IMR-90 (cell line): ENCODE results near the gene ATXN7L2. TPM values are rescaled to one million over a fixed set of nuclear protein-coding genes. Genes with fewer than 3 reads are reported as not detected.

Experiments
- ATAC-seq: fragments of 200-7000 bp; cut with Tn5 transposase; 2 replicates; pipeline ENCODE4 v1.9.1; 2020; ENCODE audit warnings: low read depth, mild to moderate bottlenecking, moderate library complexity
- BruUV-seq: library from RNA; stranded (reverse); fragments of 400-500 nt; replicated peaks from 2 replicates; lab custom pipeline; 2021; lab: Mats Ljungman, UMichigan
- CTCF ChIA-PET: fragments of 300-600 bp; formaldehyde crosslinking; extraction: SDS; loops from one replicate; lab custom pipeline; 2021; ENCODE audit warnings: antibody characterized with exemption; lab: Yijun Ruan, JAX
- POLR2A ChIA-PET: fragments of 300-600 bp; sonication (Branson Sonifier 250); formaldehyde crosslinking; loops from one replicate; lab custom pipeline; 2022; ENCODE audit warnings: antibody characterized with exemption; ENCODE audit not compliant: unreplicated experiment; lab: Charles Lee
- DNase-seq: peaks from one replicate; pipeline ENCODE4 v3.0.0; 2013
- H2AFZ ChIP-seq: replicated peaks from 2 replicates; pipeline ENCODE3; 2013; ENCODE audit warnings: low read length, mild to moderate bottlenecking; ENCODE audit not compliant: poor library complexity
- H2AK5ac ChIP-seq: 2 replicates; pipeline ENCODE4 v1.6.1; 2013; ENCODE audit warnings: low read depth, low read length, inconsistent platforms
- H2AK9ac ChIP-seq: replicated peaks from 2 replicates; pipeline ENCODE3; 2013; ENCODE audit warnings: mild to moderate bottlenecking, low read depth, low read length, moderate library complexity; ENCODE audit not compliant: poor library complexity
- H2BK120ac ChIP-seq: 2 replicates; pipeline ENCODE4 v1.6.1; 2013; ENCODE audit warnings: low read depth, low read length, inconsistent platforms
- H2BK15ac ChIP-seq: 3 replicates; pipeline ENCODE4 v1.6.1; 2013; ENCODE audit warnings: low read depth, low read length, inconsistent platforms
- H2BK20ac ChIP-seq: 2 replicates; pipeline ENCODE4 v1.6.1; 2013; ENCODE audit warnings: low read depth, mild to moderate bottlenecking, inconsistent platforms, low read length, moderate library complexity
- H2BK5ac ChIP-seq: 2 replicates; pipeline ENCODE4 v1.6.1; 2013; ENCODE audit warnings: mild to moderate bottlenecking, low read depth, low read length, inconsistent platforms; ENCODE audit not compliant: poor library complexity, severe bottlenecking
- H3K14ac ChIP-seq: replicated peaks from 2 replicates; pipeline ENCODE4 v1.6.1; 2013; ENCODE audit warnings: low read depth, low read length, inconsistent platforms
- H3K18ac ChIP-seq: 2 replicates; pipeline ENCODE4 v1.6.1; 2013; ENCODE audit warnings: low read depth, low read length, control low read depth
- H3K23ac ChIP-seq: 2 replicates; pipeline ENCODE4 v1.6.1; 2013; ENCODE audit warnings: low read depth, low read length, inconsistent platforms
- H3K27ac ChIP-seq: 2 replicates; pipeline ENCODE4 v1.5.1; 2013; ENCODE audit warnings: mild to moderate bottlenecking, control low read depth, low read length; ENCODE audit not compliant: insufficient read depth
- H3K27me3 ChIP-seq: 2 replicates; pipeline ENCODE4 v1.6.1; 2013; ENCODE audit warnings: low read length; ENCODE audit not compliant: control insufficient read depth, insufficient read depth
- H3K36me3 ChIP-seq: 2 replicates; pipeline ENCODE4 v1.6.1; 2013; ENCODE audit warnings: low read length, mixed read lengths; ENCODE audit not compliant: control insufficient read depth, insufficient read depth
- H3K4ac ChIP-seq: 2 replicates; pipeline ENCODE4 v1.6.1; 2013; ENCODE audit warnings: low read depth, low read length, inconsistent platforms
- H3K4me1 ChIP-seq: 2 replicates; pipeline ENCODE4 v1.6.1; 2013; ENCODE audit warnings: low read length, mixed read lengths; ENCODE audit not compliant: control insufficient read depth, insufficient read depth
- H3K4me2 ChIP-seq: 2 replicates; pipeline ENCODE4 v1.6.1; 2013; ENCODE audit warnings: low read depth, mild to moderate bottlenecking, control low read depth, low read length, moderate library complexity
- H3K4me3 ChIP-seq: 2 replicates; pipeline ENCODE4 v1.5.1; 2013; ENCODE audit warnings: low read depth, mild to moderate bottlenecking, control low read depth, low read length, moderate library complexity; ENCODE audit not compliant: insufficient read depth
- H3K56ac ChIP-seq: 2 replicates; pipeline ENCODE4 v1.6.1; 2013; ENCODE audit warnings: low read length, inconsistent platforms; ENCODE audit not compliant: insufficient read depth; ENCODE audit errors: extremely low read depth
- H3K79me1 ChIP-seq, 2 experiments: 2 replicates each; pipeline ENCODE4 v1.6.1; 2013; ENCODE audit warnings: low read length in 2 of 2, inconsistent platforms in 1 of 2, low read depth in 1 of 2
- H3K9ac ChIP-seq: 2 replicates; pipeline ENCODE4 v1.6.1; 2013; ENCODE audit warnings: low read depth, low read length, control low read depth
- H3K9me1 ChIP-seq: 2 replicates; pipeline ENCODE4 v1.6.1; 2013; ENCODE audit warnings: low read length, inconsistent platforms; ENCODE audit not compliant: insufficient read depth
- H3K9me3 ChIP-seq: 2 replicates; pipeline ENCODE4 v1.6.1; 2013; ENCODE audit warnings: low read length; ENCODE audit not compliant: control insufficient read depth, insufficient read depth
- H4K20me1 ChIP-seq: 2 replicates; pipeline ENCODE4 v1.6.1; 2013; ENCODE audit warnings: low read length, inconsistent platforms; ENCODE audit not compliant: insufficient read depth
- H4K5ac ChIP-seq: 2 replicates; pipeline ENCODE4 v1.6.1; 2013; ENCODE audit warnings: mild to moderate bottlenecking, low read depth, low read length, control low read depth
- H4K8ac ChIP-seq, 2 experiments: 2 replicates each; pipeline ENCODE4 v1.6.1; 2013; ENCODE audit warnings: low read depth in 2 of 2, low read length in 2 of 2, control low read depth in 1 of 2, inconsistent platforms in 1 of 2
- H4K91ac ChIP-seq: 2 replicates; pipeline ENCODE4 v1.6.1; 2013; ENCODE audit warnings: low read depth, low read length, inconsistent platforms; ENCODE audit not compliant: insufficient read depth
- BHLHE40 ChIP-seq: fragments of 150-350 bp; IDR thresholded peaks from 2 replicates; pipeline ENCODE4 v1.6.1; 2016; ENCODE audit warnings: mild to moderate bottlenecking, low read depth, low read length
- CEBPB ChIP-seq: IDR thresholded peaks from 2 replicates; pipeline ENCODE4 v1.6.1; 2012; ENCODE audit warnings: low read depth, low read length, improper control_type of control experiment
- CHD1 ChIP-seq: IDR thresholded peaks from 2 replicates; pipeline ENCODE4 v1.6.1; 2012; ENCODE audit warnings: low read depth, low read length, improper control_type of control experiment
- FOS ChIP-seq: fragments of 150-350 bp; IDR thresholded peaks from 2 replicates; pipeline ENCODE4 v1.6.1; 2016; ENCODE audit warnings: low read depth, low read length
- MAFK ChIP-seq: IDR thresholded peaks from 2 replicates; pipeline ENCODE4 v1.6.1; 2012; ENCODE audit warnings: low read depth, low read length, improper control_type of control experiment
- MAZ ChIP-seq: IDR thresholded peaks from 2 replicates; pipeline ENCODE4 v1.6.1; 2012; ENCODE audit warnings: low read depth, mild to moderate bottlenecking, low read length, improper control_type of control experiment, moderate library complexity, borderline replicate concordance
- MXI1 ChIP-seq: IDR thresholded peaks from 2 replicates; pipeline ENCODE4 v1.6.1; 2012; ENCODE audit warnings: low read depth, mild to moderate bottlenecking, low read length, moderate library complexity, borderline replicate concordance
- NFE2L2 ChIP-seq: fragments of 150-350 bp; IDR thresholded peaks from 2 replicates; pipeline ENCODE4 v1.6.1; 2016; ENCODE audit warnings: low read depth, mild to moderate bottlenecking, low read length
- POLR2A ChIP-seq: IDR thresholded peaks from 2 replicates; pipeline ENCODE4 v1.6.1; 2012; ENCODE audit warnings: mild to moderate bottlenecking, low read depth, low read length
- RAD21 ChIP-seq: IDR thresholded peaks from 2 replicates; pipeline ENCODE4 v1.6.1; 2012; ENCODE audit warnings: low read length, improper control_type of control experiment
- RCOR1 ChIP-seq: IDR thresholded peaks from 2 replicates; pipeline ENCODE4 v1.6.1; 2012; ENCODE audit warnings: mild to moderate bottlenecking, low read length, improper control_type of control experiment; ENCODE audit not compliant: insufficient replicate concordance
- RFX5 ChIP-seq: IDR thresholded peaks from 2 replicates; pipeline ENCODE4 v1.8.0; 2012; ENCODE audit warnings: low read depth, mild to moderate bottlenecking, low read length, moderate library complexity
- SMC3 ChIP-seq: fragments of 150-350 bp; IDR thresholded peaks from 2 replicates; pipeline ENCODE4 v1.6.1; 2016; ENCODE audit warnings: low read depth, mild to moderate bottlenecking, antibody characterized with exemption, low read length, moderate library complexity
- WGBS, 2 experiments: methylation state at CpG; one replicate each; pipeline versions ENCODE4 v1.1.5 to v1.1.7; 2013; ENCODE audit warnings: missing lambda C conversion rate in 2 of 2; ENCODE audit not compliant: insufficient read length in 1 of 2; ENCODE audit errors: extremely low coverage in 2 of 2; 5-methylcytosine and 5-hydroxymethylcytosine counted together
- dilution Hi-C: fragments of 300-500 bp; cut with HindIII; formaldehyde crosslinking; loops from one replicate; pipeline ENCODE4 v1.14.3; 2018; ENCODE audit warnings: low sequenced_read_pairs; ENCODE audit not compliant: unreplicated experiment
- in situ Hi-C: fragments of 300-500 bp; cut with MboI; formaldehyde crosslinking; loops from 3 replicates; pipeline ENCODE4 v1.14.3; 2019; ENCODE audit warnings: low sequenced_read_pairs, inconsistent platforms, mixed read lengths
- intact Hi-C: fragments of 100-400 bp; cut with micrococcal nuclease; formaldehyde crosslinking; loops from 2 replicates; pipeline ENCODE4 v1.10.0; 2022
- polyA plus RNA-seq, 3 experiments: library from polyadenylated mRNA; depleted of rRNA; stranded (reverse); fragments of >200 nt; gene quantifications; 2 replicates each; pipeline ENCODE4 v1.2.3, GENCODE V29; 2012; ENCODE audit warnings: low replicate concordance in 1 of 3
- total RNA-seq: library from RNA; depleted of rRNA; stranded (reverse); fragments of >200 nt; gene quantifications from 2 replicates; pipeline ENCODE4 v1.2.3, GENCODE V29; 2012
- TF ChIP-seq, protein P1 (sequence below): fragments of 150-350 bp; IDR thresholded peaks from 2 replicates; pipeline ENCODE4 v1.6.1; 2017; ENCODE audit warnings: mild to moderate bottlenecking, antibody characterized with exemption, low read length, low read depth
- TF ChIP-seq, protein P2 (sequence below): conservative IDR thresholded peaks from 2 replicates; pipeline ENCODE4 v1.5.1; 2012; ENCODE audit warnings: mild to moderate bottlenecking, low read depth, low read length, improper control_type of control experiment
- TF ChIP-seq, protein P3 (sequence below): fragments of 150-350 bp; IDR thresholded peaks from 2 replicates; pipeline ENCODE4 v1.6.1; 2016; ENCODE audit warnings: low read depth, mild to moderate bottlenecking, low read length, moderate library complexity, borderline replicate concordance

The ATXN7L2 gene
- total and polyA plus RNA-seq, 2 of the 4 experiments (the other 2 are of a cell fraction) = 1.3 to 4.8 TPM

DNA sequence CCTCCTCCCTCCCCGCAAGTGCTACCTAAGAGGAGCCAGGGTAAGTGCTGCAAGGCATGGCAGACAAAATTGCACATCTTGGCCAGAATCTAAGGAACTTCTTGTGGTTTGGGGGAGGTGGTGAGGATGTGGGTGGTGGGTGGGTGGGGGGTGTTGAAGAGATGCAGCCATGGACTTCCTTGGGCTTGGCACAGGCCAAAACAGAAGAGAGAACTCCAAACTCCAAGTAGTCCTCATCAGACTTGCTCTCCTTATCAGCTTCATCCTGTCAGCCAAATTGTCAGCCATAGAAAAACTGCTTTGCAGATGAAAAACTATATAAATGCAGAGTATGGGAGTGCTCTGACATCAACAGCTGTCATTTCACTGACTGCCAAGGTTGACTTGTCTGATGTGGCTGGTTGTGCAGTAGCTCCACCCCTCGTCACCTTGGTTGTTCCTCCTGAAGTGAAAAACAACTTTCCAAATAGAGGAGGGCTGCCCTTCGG lies 18.7 kb downstream of the ATXN7L2 start:
- ChIA-PET CTCF (interaction anchor here (2.1 kb wide), 1 partner anchor 30 kb away, joined by 8 read pairs; no protein-coding TSS in a partner anchor), POLR2A (interaction anchor here (1.2 kb wide), 1 partner anchor 132 kb away, joined by 3 read pairs; no protein-coding TSS in a partner anchor)
- no peak overlapping the region for H3K4me2 ChIP-seq
- dilution Hi-C loops = no loop called here
- in situ Hi-C loops = no loop called here
- no peak overlapping the region for H3K4me3 ChIP-seq
- H3K9me1 ChIP-seq = peaks cover 20% of the 10 kb centered on the region
- DNase-seq = no peak
- H4K8ac ChIP-seq = no peak overlapping the region
- H3K9ac ChIP-seq = no peak overlapping the region
- no peak for ATAC-seq
- TF ChIP-seq NFE2L2 (no peak), MAFK (no peak), RAD21 (no peak), MXI1 (no peak), RCOR1 (no peak), CHD1 (no peak), CEBPB (no peak), POLR2A (no peak), BHLHE40 (no peak), MAZ (no peak), RFX5 (no peak), FOS (no peak), SMC3 (no peak)
- TF ChIP-seq, protein P1, sequence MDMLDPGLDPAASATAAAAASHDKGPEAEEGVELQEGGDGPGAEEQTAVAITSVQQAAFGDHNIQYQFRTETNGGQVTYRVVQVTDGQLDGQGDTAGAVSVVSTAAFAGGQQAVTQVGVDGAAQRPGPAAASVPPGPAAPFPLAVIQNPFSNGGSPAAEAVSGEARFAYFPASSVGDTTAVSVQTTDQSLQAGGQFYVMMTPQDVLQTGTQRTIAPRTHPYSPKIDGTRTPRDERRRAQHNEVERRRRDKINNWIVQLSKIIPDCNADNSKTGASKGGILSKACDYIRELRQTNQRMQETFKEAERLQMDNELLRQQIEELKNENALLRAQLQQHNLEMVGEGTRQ = no peak
- TF ChIP-seq, protein P2, sequence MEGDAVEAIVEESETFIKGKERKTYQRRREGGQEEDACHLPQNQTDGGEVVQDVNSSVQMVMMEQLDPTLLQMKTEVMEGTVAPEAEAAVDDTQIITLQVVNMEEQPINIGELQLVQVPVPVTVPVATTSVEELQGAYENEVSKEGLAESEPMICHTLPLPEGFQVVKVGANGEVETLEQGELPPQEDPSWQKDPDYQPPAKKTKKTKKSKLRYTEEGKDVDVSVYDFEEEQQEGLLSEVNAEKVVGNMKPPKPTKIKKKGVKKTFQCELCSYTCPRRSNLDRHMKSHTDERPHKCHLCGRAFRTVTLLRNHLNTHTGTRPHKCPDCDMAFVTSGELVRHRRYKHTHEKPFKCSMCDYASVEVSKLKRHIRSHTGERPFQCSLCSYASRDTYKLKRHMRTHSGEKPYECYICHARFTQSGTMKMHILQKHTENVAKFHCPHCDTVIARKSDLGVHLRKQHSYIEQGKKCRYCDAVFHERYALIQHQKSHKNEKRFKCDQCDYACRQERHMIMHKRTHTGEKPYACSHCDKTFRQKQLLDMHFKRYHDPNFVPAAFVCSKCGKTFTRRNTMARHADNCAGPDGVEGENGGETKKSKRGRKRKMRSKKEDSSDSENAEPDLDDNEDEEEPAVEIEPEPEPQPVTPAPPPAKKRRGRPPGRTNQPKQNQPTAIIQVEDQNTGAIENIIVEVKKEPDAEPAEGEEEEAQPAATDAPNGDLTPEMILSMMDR = no peak
- TF ChIP-seq, protein P3, sequence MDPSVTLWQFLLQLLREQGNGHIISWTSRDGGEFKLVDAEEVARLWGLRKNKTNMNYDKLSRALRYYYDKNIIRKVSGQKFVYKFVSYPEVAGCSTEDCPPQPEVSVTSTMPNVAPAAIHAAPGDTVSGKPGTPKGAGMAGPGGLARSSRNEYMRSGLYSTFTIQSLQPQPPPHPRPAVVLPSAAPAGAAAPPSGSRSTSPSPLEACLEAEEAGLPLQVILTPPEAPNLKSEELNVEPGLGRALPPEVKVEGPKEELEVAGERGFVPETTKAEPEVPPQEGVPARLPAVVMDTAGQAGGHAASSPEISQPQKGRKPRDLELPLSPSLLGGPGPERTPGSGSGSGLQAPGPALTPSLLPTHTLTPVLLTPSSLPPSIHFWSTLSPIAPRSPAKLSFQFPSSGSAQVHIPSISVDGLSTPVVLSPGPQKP = no peak
- H2BK20ac ChIP-seq = no peak overlapping the region
- intact Hi-C loops = no loop called here
- H2AFZ ChIP-seq = no peak overlapping the region
- H4K5ac ChIP-seq = no peak overlapping the region
- H3K14ac ChIP-seq = no peak overlapping the region
- H2BK5ac ChIP-seq = no peak overlapping the region
- H2BK15ac ChIP-seq = no peak overlapping the region
- H3K4ac ChIP-seq = no peak overlapping the region
- H4K20me1 ChIP-seq = peaks cover 13% of the 10 kb centered on the region; the same call in 1 of the 2 replicates
- no peak overlapping the region for H4K91ac ChIP-seq
- H3K9me3 ChIP-seq = no peaks in the 10 kb centered on the region
- H3K79me1 ChIP-seq = peaks cover 0 to 35% of the 10 kb centered on the region in 2 experiments; a peak in 3 of 4 replicates
- BruUV-seq = no TSS peak
- no peak overlapping the region for H2AK9ac ChIP-seq
- no peak overlapping the region for H2BK120ac ChIP-seq
- H3K4me1 ChIP-seq = peaks cover 30% of the 10 kb centered on the region
- H3K27me3 ChIP-seq = no peaks in the 10 kb centered on the region
- H3K27ac ChIP-seq = no peak overlapping the region
- H3K23ac ChIP-seq = no peak overlapping the region
- WGBS, 2 experiments = no CpG with 5 or more reads among the region's 3 CpGs
- H3K36me3 ChIP-seq = peaks cover under 1% of the 10 kb centered on the region; the same call in 1 of the 2 replicates
- H3K56ac ChIP-seq = no peak overlapping the region
- no peak overlapping the region for H2AK5ac ChIP-seq
- no peak overlapping the region for H3K18ac ChIP-seq
